ENCODE results near the gene VAPB. TPM values are rescaled to one million over a fixed set of nuclear protein-coding genes. Genes with fewer than 3 reads are reported as not detected.

The VAPB gene
- total RNA-seq, 4 donors from 2014 or later = 20.4 to 28.0 (median 23.6) TPM

- no peaks in the 10 kb centered on the region for H3K27me3 ChIP-seq
- H3K36me3 ChIP-seq = no peaks in the 10 kb centered on the region
- H3K4me3 ChIP-seq = no peak overlapping the region
- no peaks in the 10 kb centered on the region for H3K4me1 ChIP-seq
- H3K27ac ChIP-seq = no peak overlapping the region
- no peak for DNase-seq (ENCODE audit: low spot score in 2 of 2)
- 85 to 87% methylated on average over 13 to 14 of the region's 15 CpGs for WGBS, 2 donors
- no peak for TF ChIP-seq EP300 (IDR thresholded peaks at IDR 0.05)
- no peak for TF ChIP-seq POLR2A (IDR thresholded peaks at IDR 0.05)
- TF ChIP-seq CTCF (IDR thresholded peaks at IDR 0.05) = no peak
- H3K9me3 ChIP-seq = no peaks in the 10 kb centered on the region
Observed at GRCh38 chr20:58495623-58496428, 106.8 kb downstream of the VAPB start.

GRCh38 chr20:58496429-58496769, 107.4 kb downstream of the VAPB start:
- H3K27me3 ChIP-seq = no peaks in the 10 kb centered on the region
- no peak for DNase-seq (ENCODE audit: low spot score in 2 of 2)
- no peaks in the 10 kb centered on the region for H3K4me1 ChIP-seq
- H3K36me3 ChIP-seq = peaks cover 0 to under 1% (median 0%) of the 10 kb centered on the region in 3 donors
- H3K4me3 ChIP-seq = no peak overlapping the region
- no peak overlapping the region for H3K27ac ChIP-seq
- peaks cover 0 to 4% (median 0%) of the 10 kb centered on the region in 4 donors for H3K9me3 ChIP-seq
- 92 to 93% methylated on average over 6 of the region's 6 CpGs for WGBS, 2 donors
- TF ChIP-seq POLR2A (IDR thresholded peaks at IDR 0.05) (no peak), CTCF (IDR thresholded peaks at IDR 0.05) (no peak), EP300 (IDR thresholded peaks at IDR 0.05) (no peak)

- no peaks in the 10 kb centered on the region for H3K4me1 ChIP-seq
- no peaks in the 10 kb centered on the region for H3K27me3 ChIP-seq
- no peak for DNase-seq (ENCODE audit: low spot score in 2 of 2)
- H3K27ac ChIP-seq = no peak overlapping the region
- H3K4me3 ChIP-seq = no peak overlapping the region
- 76 to 79% methylated on average over 16 of the region's 16 CpGs for WGBS, 2 donors
- peaks cover 0 to 10% (median 0%) of the 10 kb centered on the region in 4 donors for H3K9me3 ChIP-seq
- TF ChIP-seq EP300 (IDR thresholded peaks at IDR 0.05) (no peak), POLR2A (IDR thresholded peaks at IDR 0.05) (no peak), CTCF (IDR thresholded peaks at IDR 0.05) (no peak)
- peaks cover 0 to 3% (median 0%) of the 10 kb centered on the region in 3 donors for H3K36me3 ChIP-seq
Observed at GRCh38 chr20:58497076-58497641, 108.1 kb downstream of the VAPB start.

- H3K27me3 ChIP-seq = no peaks in the 10 kb centered on the region
- H3K4me3 ChIP-seq = no peak overlapping the region
- 55 to 56% methylated on average over 13 of the region's 13 CpGs for WGBS, 2 donors
- TF ChIP-seq EP300 (IDR thresholded peaks at IDR 0.05) = no peak
- no peak for TF ChIP-seq CTCF (IDR thresholded peaks at IDR 0.05)
- no peak for TF ChIP-seq POLR2A (IDR thresholded peaks at IDR 0.05)
- H3K9me3 ChIP-seq = peaks cover 0 to 10% (median 0%) of the 10 kb centered on the region in 4 donors
- H3K27ac ChIP-seq = no peak overlapping the region
- peaks cover 0 to 3% (median 0%) of the 10 kb centered on the region in 3 donors for H3K36me3 ChIP-seq
- no peaks in the 10 kb centered on the region for H3K4me1 ChIP-seq
- no peak for DNase-seq (ENCODE audit: low spot score in 2 of 2)
Observed at GRCh38 chr20:58497724-58498469, 108.9 kb downstream of the VAPB start.
